Esophagus muscularis mucosa (tissue), 4 donors: Measurements from ENCODE around the gene PRKACA. TPM values are rescaled to one million over a fixed set of nuclear protein-coding genes. Genes with fewer than 3 reads are reported as not detected.
A peak's percentile ranks its signal among the peaks of the same experiment; 100 is the strongest.

ENCODE experiments used
- DNase-seq: peaks from one replicate; pipeline ENCODE4 v3.0.0-alpha.2; 2017; ENCODE audit errors: extremely low spot score
- H3K27ac ChIP-seq, 4 donors: fragments of 200-600 bp; sonication (generic); replicated peaks in 1 of 4; 1 replicate in 3 of 4; 2 replicates in 1 of 4; pipeline ENCODE4 v1.5.1; 2016 to 2019; ENCODE audit warnings: mild to moderate bottlenecking in 1 of 4
- H3K27me3 ChIP-seq, 4 donors: fragments of 200-600 bp; sonication (generic); one replicate each; pipeline versions ENCODE4 v1.5.1 to v1.6.0; 2016 to 2019
- H3K36me3 ChIP-seq, 4 donors: fragments of 200-600 bp; sonication (generic); one replicate each; pipeline ENCODE4 v1.5.1; 2016 to 2019
- H3K4me1 ChIP-seq, 4 donors: fragments of 200-600 bp; sonication (generic); one replicate each; pipeline ENCODE4 v1.5.1; 2016 to 2019
- H3K4me3 ChIP-seq, 4 donors: fragments of 200-600 bp; sonication (generic); 1 replicate in 2 of 4; 2 replicates in 2 of 4; pipeline ENCODE4 v1.5.1; 2016 to 2019; ENCODE audit warnings: mild to moderate bottlenecking in 4 of 4, moderate library complexity in 1 of 4
- H3K9me3 ChIP-seq, 4 donors: fragments of 200-600 bp; sonication (generic); 1 replicate in 3 of 4; 2 replicates in 1 of 4; pipeline ENCODE4 v1.5.1; 2016 to 2019
- EP300 ChIP-seq: sonication (generic); formaldehyde crosslinking; IDR thresholded peaks from one replicate; pipeline ENCODE4 v1.6.1; 2017; ENCODE audit warnings: antibody characterized with exemption
- POLR2A ChIP-seq: fragments of 450-650 bp; IDR thresholded peaks from one replicate; pipeline ENCODE4 v1.6.1; 2017; ENCODE audit warnings: antibody characterized with exemption, moderate library complexity, mild to moderate bottlenecking, low read depth
- POLR2AphosphoS5 ChIP-seq, 2 donors: sonication (generic); formaldehyde crosslinking; IDR thresholded peaks; one replicate each; pipeline ENCODE4 v1.6.1; 2017; ENCODE audit warnings: antibody characterized with exemption in 2 of 2
- WGBS: methylation state at CpG from one replicate; pipeline ENCODE4 v1.1.5; 2018; 5-methylcytosine and 5-hydroxymethylcytosine counted together
- intact Hi-C: fragments of 100-400 bp; cut with DNase I; formaldehyde crosslinking; loops from one replicate; pipeline ENCODE4 v1.15.1; 2023
- total RNA-seq, 4 donors: library from RNA; depleted of rRNA; stranded (reverse); fragments of >200 nt; gene quantifications; one replicate each; pipeline versions ENCODE4 v1.1.0 to v1.2.1, GENCODE V29; 2016
- TF ChIP-seq, protein P1 (sequence below), 3 experiments: fragments of 200-600 bp in 2 of 3; fragments of 450-650 bp in 1 of 3; sonication (generic) in 2 of 3; IDR thresholded peaks; one replicate each; pipeline ENCODE4 v1.5.1; 2017 to 2019; ENCODE audit warnings: antibody characterized with exemption in 3 of 3, mild to moderate bottlenecking in 2 of 3, moderate library complexity in 1 of 3

Gene PRKACA
- total RNA-seq, 4 donors from 2014 or later = 76.0 to 125 (median 93.3) TPM

DNA sequence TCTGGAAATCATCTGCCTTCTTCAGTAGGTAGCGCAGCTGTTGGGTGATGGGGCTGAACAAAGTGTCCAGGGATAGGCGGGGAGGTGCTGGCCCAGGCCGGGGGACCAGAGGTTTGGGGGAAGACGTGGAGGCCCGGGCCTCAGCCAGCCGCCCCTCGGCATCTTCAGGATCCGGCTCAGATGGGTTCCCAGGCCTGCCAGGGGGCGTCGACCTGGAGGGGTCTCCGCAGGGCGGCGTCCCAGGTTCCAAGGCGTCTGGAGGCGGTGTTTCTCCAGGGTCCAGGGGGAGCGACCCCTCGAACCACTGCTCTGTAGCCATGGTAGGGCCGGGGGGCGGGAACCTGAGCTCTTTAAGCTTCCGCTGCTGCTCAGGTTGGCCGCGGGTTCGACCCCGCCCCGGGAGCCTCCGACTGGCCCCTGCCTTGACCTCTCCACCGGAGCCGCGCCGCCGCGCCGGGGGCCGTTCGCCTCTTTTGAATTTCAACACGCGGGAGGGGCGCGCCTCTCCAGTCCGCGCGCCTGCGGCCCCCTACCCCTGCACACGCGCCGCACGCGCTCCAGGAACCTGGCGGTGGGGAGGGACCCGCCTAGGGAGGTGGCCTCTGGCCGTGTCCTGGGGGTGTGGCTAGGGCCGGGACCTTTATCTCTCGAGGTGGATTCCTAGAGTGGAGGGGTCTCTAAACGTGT, 32.1 kb downstream of the PRKACA start, which contains the start of gene C19orf67:
Gene C19orf67 (minus strand): TSS at position 475 of the 687 bp plus-strand sequence. CDS start 156 bp downstream, at position 319.
- Histone ChIP-seq H3K9me3 (no peaks in the 10 kb centered on the region), H3K27me3 (no peaks in the 10 kb centered on the region), H3K4me3 (no peak within 1 kb of the TSS), H3K36me3 (peaks cover 8 to 24% (median 18%) of the 10 kb centered on the region in 4 donors), H3K27ac (no peak within 1 kb of the TSS), H3K4me1 (peaks cover 25 to 50% (median 33%) of the 10 kb centered on the region in 4 donors)
- no peak for TF ChIP-seq POLR2A
- TF ChIP-seq EP300 = no peak
- TF ChIP-seq POLR2AphosphoS5 (IDR thresholded peaks at IDR 0.05) = no peak
- TF ChIP-seq, protein P1, sequence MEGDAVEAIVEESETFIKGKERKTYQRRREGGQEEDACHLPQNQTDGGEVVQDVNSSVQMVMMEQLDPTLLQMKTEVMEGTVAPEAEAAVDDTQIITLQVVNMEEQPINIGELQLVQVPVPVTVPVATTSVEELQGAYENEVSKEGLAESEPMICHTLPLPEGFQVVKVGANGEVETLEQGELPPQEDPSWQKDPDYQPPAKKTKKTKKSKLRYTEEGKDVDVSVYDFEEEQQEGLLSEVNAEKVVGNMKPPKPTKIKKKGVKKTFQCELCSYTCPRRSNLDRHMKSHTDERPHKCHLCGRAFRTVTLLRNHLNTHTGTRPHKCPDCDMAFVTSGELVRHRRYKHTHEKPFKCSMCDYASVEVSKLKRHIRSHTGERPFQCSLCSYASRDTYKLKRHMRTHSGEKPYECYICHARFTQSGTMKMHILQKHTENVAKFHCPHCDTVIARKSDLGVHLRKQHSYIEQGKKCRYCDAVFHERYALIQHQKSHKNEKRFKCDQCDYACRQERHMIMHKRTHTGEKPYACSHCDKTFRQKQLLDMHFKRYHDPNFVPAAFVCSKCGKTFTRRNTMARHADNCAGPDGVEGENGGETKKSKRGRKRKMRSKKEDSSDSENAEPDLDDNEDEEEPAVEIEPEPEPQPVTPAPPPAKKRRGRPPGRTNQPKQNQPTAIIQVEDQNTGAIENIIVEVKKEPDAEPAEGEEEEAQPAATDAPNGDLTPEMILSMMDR (IDR thresholded peaks at IDR 0.05) = no peak
- WGBS = 75% methylated on average over 20 of the region's 54 CpGs
- DNase-seq = no peak
- intact Hi-C loops = no loop called here

DNA sequence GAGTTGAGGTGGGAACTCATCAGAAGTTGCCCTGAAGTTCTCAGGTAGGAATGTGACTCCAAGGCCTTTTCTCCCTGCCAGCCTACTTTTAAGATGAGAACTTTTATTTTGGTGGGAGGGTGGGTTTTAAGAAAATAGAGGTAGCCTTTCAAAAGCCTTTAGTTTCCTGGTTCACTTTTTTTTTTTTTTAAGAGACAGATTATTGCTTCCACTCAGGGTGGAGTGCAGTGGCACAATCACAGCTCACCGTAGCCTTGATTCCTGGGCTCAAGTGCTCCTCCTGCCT, 34.9 kb downstream of the PRKACA start:
- Histone ChIP-seq H3K27ac (peak overlapping the region; percentile 88 to 97 (median 92)), H3K4me3 (peak overlapping the region in 2 of 4 donors; percentile 88 to 91), H3K9me3 (no peaks in the 10 kb centered on the region), H3K4me1 (peaks cover 21 to 38% (median 27%) of the 10 kb centered on the region in 4 donors), H3K27me3 (no peaks in the 10 kb centered on the region), H3K36me3 (peaks cover 0 to 10% (median 5%) of the 10 kb centered on the region in 4 donors)
- WGBS = 0% methylated on average over 1 of the region's 1 CpG
- TF ChIP-seq, protein P1 (IDR thresholded peaks at IDR 0.05) = no peak
- TF ChIP-seq EP300 = no peak
- no peak for TF ChIP-seq POLR2AphosphoS5 (IDR thresholded peaks at IDR 0.05)
- TF ChIP-seq POLR2A = no peak
- intact Hi-C loops = no loop called here
- DNase-seq = no peak

DNA sequence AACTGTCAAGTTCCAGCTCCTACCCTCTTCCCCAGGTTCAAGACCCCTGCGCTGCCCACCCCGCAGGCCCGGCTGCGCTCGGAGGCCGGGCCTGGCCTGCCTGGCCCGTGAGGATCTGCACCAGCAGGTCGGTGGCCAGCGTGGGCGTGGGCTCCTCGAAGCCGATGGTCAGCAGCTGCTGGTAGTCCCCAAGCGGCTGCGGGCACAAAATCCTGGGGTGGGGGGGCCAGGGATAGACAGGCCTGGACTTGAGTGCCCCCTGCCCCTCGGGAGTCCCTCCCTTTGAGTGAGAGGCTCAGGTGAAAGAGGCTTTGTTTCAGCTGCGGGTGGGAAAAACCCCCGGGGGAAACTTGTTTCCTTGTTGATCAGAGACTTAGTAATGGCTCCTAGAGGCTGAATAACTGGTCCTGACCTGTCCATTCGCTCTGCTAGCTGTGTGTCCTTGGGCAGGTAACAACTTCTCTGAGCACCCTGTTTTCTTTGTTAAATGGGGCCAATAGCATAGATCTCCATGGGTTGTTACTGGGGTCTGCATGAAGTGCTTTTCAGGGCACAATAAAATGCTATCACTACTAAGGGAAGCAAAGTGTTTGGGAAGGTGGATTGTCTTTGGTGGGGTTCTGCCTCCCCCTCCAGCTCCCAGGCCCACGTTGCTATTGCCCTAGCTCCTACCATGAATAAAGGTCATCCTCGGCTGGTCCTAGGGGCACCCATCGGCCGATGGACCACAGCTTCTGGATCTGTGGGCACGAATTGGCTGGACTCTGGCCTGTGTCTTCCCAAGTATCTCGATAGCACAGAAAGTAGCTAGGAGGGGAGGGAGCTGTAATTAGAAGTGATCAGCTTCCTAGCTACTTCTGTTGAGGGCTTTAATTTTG, 35.5 kb downstream of the PRKACA start:
- DNase-seq = no peak
- TF ChIP-seq, protein P1 (IDR thresholded peaks at IDR 0.05) = no peak
- no peak for TF ChIP-seq POLR2AphosphoS5 (IDR thresholded peaks at IDR 0.05)
- TF ChIP-seq EP300 = no peak
- no peak for TF ChIP-seq POLR2A

DNA sequence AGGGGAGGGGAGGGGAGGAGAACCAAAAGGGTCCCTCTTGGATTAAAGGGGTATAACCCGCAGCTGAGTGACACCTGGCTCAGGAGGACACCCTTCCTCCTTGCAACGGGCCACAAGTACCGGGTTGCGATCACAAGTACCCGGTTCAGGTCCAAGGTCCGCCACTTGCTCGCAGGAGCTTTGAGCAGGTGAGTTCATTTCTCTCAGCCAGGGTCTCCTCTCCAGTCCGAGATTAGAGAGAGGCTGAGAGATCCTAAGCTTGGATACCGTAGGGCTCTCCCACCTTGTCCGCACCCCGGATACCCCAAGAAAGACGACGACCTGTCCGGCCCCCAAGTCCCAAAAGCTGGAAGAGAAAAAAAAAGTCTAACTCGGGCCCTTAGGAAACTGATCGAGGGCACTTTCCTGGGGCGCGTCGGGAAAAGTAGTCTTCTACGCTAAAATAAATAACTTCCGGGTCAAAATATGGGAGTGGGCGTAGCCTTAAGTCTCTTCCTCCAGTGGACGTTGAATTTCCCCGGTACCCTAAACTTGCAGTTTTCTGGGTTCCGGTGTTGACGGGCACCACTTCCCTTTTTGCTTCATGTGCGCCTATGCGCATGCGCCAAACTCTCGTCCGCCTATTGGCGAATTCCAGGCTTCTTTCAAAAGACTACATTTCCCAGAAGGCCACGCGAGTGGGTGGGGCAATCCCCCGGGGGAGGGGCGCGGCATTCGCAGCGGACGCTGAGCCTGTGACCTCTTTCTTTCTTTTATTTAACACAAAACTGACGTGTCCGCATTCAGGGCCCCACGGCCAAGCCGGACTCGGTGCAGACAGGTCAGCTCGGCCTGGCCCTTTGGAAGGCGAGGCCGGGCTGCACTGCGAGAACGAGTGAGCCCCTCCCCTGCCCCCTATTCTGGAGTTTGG, 36.4 kb downstream of the PRKACA start:
- intact Hi-C loops = no loop called here
- Histone ChIP-seq H3K9me3 (no peaks in the 10 kb centered on the region), H3K4me3 (peak overlapping the region; percentile 73 to 91 (median 85)), H3K36me3 (no peaks in the 10 kb centered on the region), H3K4me1 (peaks cover 22 to 33% (median 27%) of the 10 kb centered on the region in 4 donors), H3K27me3 (no peaks in the 10 kb centered on the region), H3K27ac (peak overlapping the region; percentile 88 to 97 (median 92))
- peak; percentile 93 to 95 for TF ChIP-seq POLR2AphosphoS5 (IDR thresholded peaks at IDR 0.05)
- peak; percentile 49 for TF ChIP-seq POLR2A
- TF ChIP-seq EP300 = no peak
- TF ChIP-seq, protein P1 (IDR thresholded peaks at IDR 0.05) = peak in 1 of 3 experiments; percentile 30
- peak; percentile 100 for DNase-seq
- WGBS = under 1% methylated on average over 46 of the region's 50 CpGs

More for the DNA sequence above, 35.5 kb downstream of the PRKACA start:
- Histone ChIP-seq H3K9me3 (no peaks in the 10 kb centered on the region), H3K27ac (peak overlapping the region; percentile 88 to 97 (median 92)), H3K36me3 (peaks cover 0 to 5% (median 2%) of the 10 kb centered on the region in 4 donors), H3K27me3 (no peaks in the 10 kb centered on the region), H3K4me1 (peaks cover 21 to 32% (median 27%) of the 10 kb centered on the region in 4 donors), H3K4me3 (peak overlapping the region; percentile 73 to 91 (median 85))
- intact Hi-C loops = no loop called here
- 45% methylated on average over 12 of the region's 24 CpGs for WGBS
